Nephron progenitor cell (in vitro differentiated cells): ENCODE results near the gene CPPED1.

Source experiments
- DNase-seq: peaks from one replicate; pipeline ENCODE4 v3.0.0; 2021
- H3K27ac Mint-ChIP-seq: 2 replicates; pipeline ENCODE4 v1.8.0; 2021; ENCODE audit warnings: mild to moderate bottlenecking, moderate library complexity, mixed read lengths
- H3K27me3 Mint-ChIP-seq: 2 replicates; pipeline ENCODE4 v1.8.0; 2021; ENCODE audit warnings: mild to moderate bottlenecking, low read depth, mixed read lengths; ENCODE audit not compliant: poor library complexity
- H3K36me3 Mint-ChIP-seq: 2 replicates; pipeline ENCODE4 v1.8.0; 2021; ENCODE audit warnings: low read depth, mixed read lengths
- H3K4me1 Mint-ChIP-seq: 2 replicates; pipeline ENCODE4 v1.8.0; 2021; ENCODE audit warnings: mixed read lengths
- H3K4me3 Mint-ChIP-seq: 2 replicates; pipeline ENCODE4 v1.8.0; 2021; ENCODE audit warnings: mild to moderate bottlenecking, moderate library complexity, mixed read lengths
- H3K9me3 Mint-ChIP-seq: 2 replicates; pipeline ENCODE4 v1.8.0; 2021; ENCODE audit warnings: mild to moderate bottlenecking, moderate library complexity, mixed read lengths
- TF ChIP-seq, protein P1 (sequence below): fragments of 200-600 bp; sonication (generic); IDR thresholded peaks from 2 replicates; pipeline ENCODE4 v1.5.0; 2021; ENCODE audit warnings: antibody characterized with exemption

The CPPED1 gene

DNA sequence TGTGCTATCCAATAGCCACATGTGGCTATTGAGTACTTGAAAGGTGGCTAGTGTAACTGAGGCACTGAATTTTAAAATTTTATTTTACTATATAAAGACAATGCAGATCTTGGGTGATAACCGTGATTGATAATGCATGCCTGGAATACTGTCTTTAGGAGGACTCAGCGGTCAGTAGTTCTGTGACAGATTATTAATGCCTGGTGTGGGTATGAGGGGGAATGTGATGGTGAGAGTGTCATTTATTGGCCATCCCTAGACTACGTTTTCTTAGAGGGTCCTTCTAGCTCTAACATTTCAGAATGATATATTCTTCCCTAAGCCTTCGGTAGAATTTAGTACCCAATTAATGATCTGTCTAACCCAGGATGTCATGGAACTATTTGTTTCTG lies 157.6 kb downstream of the CPPED1 start:
- Mint-ChIP-seq H3K4me3 (no peak overlapping the region), H3K36me3 (no peaks in the 10 kb centered on the region)

DNA sequence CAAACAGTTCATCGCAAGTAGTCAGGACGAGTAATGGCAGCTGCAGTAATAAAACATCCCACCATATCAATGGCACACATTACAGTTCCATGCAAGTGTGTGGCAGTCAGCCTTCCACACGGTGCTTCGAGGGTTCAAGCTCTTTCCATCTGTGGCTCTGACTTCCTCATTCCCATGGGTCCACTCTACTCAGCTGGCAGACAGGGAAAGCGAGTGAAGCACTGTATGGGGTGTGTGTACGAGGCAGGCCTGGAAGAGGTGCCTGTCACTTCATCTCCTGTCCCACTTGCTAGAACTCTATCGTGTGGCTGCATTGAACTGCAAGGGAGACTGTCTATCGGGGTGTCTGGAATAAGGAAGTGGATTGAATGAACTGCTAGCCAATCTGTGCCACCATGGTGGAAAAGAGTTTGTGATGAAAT lies 160.6 kb downstream of the CPPED1 start:
- Mint-ChIP-seq H3K27ac (no peak overlapping the region), H3K9me3 (no peaks in the 10 kb centered on the region), H3K36me3 (no peaks in the 10 kb centered on the region), H3K4me1 (no peaks in the 10 kb centered on the region), H3K4me3 (no peak overlapping the region), H3K27me3 (peaks cover 30% of the 10 kb centered on the region)
- TF ChIP-seq, protein P1, sequence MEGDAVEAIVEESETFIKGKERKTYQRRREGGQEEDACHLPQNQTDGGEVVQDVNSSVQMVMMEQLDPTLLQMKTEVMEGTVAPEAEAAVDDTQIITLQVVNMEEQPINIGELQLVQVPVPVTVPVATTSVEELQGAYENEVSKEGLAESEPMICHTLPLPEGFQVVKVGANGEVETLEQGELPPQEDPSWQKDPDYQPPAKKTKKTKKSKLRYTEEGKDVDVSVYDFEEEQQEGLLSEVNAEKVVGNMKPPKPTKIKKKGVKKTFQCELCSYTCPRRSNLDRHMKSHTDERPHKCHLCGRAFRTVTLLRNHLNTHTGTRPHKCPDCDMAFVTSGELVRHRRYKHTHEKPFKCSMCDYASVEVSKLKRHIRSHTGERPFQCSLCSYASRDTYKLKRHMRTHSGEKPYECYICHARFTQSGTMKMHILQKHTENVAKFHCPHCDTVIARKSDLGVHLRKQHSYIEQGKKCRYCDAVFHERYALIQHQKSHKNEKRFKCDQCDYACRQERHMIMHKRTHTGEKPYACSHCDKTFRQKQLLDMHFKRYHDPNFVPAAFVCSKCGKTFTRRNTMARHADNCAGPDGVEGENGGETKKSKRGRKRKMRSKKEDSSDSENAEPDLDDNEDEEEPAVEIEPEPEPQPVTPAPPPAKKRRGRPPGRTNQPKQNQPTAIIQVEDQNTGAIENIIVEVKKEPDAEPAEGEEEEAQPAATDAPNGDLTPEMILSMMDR, result no peak
- no peak for DNase-seq

More for the DNA sequence above, 157.6 kb downstream of the CPPED1 start:
- Mint-ChIP-seq H3K27me3 (peaks cover 27% of the 10 kb centered on the region), H3K27ac (peak overlapping the region; percentile 15), H3K9me3 (no peaks in the 10 kb centered on the region), H3K4me1 (peaks cover 6% of the 10 kb centered on the region)
- TF ChIP-seq, protein P1, result no peak
- DNase-seq, result no peak

DNA sequence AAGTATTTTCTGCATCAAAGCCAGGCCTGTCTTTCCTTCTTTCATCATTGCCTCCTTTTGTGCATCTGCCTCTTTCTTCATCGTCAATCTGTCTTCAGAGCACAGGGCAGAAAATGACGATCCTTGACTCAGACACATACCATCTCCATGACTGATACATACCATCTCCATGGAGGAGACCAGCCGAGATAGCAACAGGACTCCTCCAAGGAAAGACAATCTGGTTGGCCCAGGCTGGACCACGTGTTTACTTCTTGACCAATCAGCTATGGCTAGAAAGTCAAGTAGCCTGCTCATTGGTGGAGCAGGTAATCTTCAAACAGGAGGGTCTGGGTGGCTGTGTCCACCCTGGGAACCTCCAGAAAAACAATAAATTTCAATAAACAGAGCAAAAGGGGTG lies 164.6 kb downstream of the CPPED1 start:
- Mint-ChIP-seq H3K36me3 (no peaks in the 10 kb centered on the region), H3K4me3 (no peak overlapping the region), H3K27ac (no peak overlapping the region), H3K27me3 (peaks cover 31% of the 10 kb centered on the region), H3K4me1 (no peaks in the 10 kb centered on the region), H3K9me3 (no peaks in the 10 kb centered on the region)
- TF ChIP-seq, protein P1, result no peak
- no peak for DNase-seq

DNA sequence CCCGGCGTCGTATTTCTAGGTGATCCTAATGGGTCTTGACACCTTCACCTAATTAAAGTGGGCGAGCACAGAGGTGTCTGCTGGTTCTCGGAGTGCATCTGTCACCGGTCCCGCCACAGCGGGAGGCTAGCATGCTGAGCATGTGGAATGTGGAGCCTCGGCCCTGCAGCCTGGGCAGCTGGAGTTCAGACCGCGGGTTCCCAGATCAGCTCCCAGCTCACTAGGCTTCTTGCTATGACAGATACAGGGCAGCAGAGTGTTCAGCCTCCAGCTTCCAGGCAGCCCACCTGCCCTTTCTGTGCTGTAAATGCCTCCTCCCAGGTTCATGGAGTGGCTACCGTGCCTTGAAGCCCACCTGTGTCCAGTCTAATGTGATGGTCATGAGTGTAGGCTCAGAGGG lies 166.7 kb downstream of the CPPED1 start:
- Mint-ChIP-seq H3K36me3 (no peaks in the 10 kb centered on the region), H3K27ac (no peak overlapping the region), H3K9me3 (no peaks in the 10 kb centered on the region), H3K4me3 (no peak overlapping the region), H3K4me1 (no peaks in the 10 kb centered on the region), H3K27me3 (peaks cover 29% of the 10 kb centered on the region)
- peak; percentile 34 for DNase-seq
- TF ChIP-seq, protein P1, result no peak

DNA sequence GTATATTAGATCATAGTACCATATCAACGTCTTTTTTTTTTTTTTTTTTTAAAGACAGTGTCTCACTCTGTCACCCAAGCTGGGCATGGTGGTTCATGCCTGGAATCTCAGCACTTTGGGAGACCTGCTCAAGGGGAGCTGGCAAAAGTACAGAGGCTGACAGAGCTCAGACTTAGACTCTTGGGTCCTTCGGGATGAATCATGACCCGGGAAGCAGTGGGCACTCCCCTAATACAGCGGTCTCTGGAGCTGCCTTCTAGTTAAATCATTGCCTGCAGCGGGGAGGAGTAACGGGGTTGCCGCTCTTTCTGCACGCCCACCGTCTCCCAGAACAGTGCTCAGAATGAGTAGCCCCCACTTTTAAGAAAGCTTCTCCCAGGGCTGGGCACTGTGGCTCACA lies 174.4 kb downstream of the CPPED1 start:
- Mint-ChIP-seq H3K9me3 (no peaks in the 10 kb centered on the region), H3K27ac (no peak overlapping the region), H3K36me3 (no peaks in the 10 kb centered on the region), H3K4me3 (no peak overlapping the region), H3K4me1 (no peaks in the 10 kb centered on the region), H3K27me3 (peaks cover 16% of the 10 kb centered on the region)
- TF ChIP-seq, protein P1, result no peak
- DNase-seq, result no peak

DNA sequence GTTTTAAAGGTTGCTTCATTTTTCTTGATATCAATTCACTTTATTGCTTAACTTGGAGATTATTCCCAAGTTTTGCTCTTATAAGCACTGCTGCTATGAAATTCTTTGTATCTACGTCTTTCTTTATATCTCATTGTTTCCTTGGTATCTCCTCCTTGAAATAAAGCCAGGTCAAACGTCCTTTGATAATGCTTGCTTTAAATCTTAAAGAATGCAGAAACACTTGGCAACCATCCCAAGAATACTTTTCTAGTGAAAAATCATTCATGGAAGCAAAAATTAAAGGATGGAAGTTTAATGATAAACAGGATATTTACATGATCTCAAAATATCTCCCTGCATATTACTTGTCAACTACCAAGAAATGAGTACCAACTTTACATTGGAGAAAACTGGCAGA lies 175.2 kb downstream of the CPPED1 start:
- H3K27me3 Mint-ChIP-seq, result peaks cover 17% of the 10 kb centered on the region
- H3K27ac Mint-ChIP-seq, result no peak overlapping the region
- no peaks in the 10 kb centered on the region for H3K36me3 Mint-ChIP-seq
- TF ChIP-seq, protein P1, result no peak
- DNase-seq, result no peak
- H3K4me1 Mint-ChIP-seq, result no peaks in the 10 kb centered on the region
- H3K4me3 Mint-ChIP-seq, result no peak overlapping the region
- no peaks in the 10 kb centered on the region for H3K9me3 Mint-ChIP-seq
